Kidney glomerular epithelial cell (primary cell): ENCODE measurements around the gene TEK.
A peak's percentile ranks its signal among the peaks of the same experiment; 100 is the strongest.

Experiments used
- DNase-seq: peaks from one replicate; lab custom pipeline; 2025; lab: John Stamatoyannopoulos, UW

Gene TEK

DNA sequence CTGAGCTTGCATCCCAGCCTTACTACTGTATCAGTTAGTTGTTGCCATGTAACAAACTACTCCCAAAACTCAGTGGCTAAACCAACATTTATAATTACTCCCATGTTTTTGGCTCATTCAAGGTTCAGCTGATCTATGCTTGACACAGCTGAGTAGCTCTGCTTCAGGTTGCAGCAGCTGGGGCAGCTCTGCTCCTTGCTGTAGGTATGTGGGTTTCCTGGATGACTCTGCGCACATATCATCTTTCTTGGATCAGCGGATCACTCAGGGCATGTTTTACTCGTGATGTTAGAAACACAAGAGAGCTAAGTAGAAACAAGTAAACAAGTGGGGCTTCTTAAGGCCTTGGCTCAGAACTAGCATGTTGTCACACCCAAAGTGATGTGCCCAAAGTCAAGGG lies 15.1 kb downstream of the TEK start:
- no peak for DNase-seq

GRCh38 chr9:27125030-27125429 lies 16.0 kb downstream of the TEK start:
- DNase-seq = peak; percentile 74

DNA sequence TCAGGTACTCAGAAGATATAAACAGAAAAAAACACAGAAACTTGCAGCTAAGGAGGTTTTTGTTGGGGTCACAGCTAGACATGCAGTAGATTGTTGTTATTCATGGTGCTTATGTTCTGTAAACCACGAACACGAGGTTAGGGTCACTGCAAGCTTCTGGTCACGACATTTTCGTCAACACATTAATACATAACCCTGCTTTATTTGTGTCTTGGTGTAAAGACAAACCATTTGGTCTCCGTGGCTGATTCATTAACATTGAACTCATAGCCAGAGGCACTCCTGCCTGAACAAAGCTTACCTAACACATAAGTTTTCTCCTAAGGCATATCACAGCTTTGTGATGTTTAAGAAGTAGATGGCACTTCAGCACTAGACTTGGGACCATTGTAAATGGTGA lies 16.9 kb downstream of the TEK start:
- no peak for DNase-seq

- DNase-seq = no peak
Observed at GRCh38 chr9:27126670-27127069, 17.6 kb downstream of the TEK start.

DNA sequence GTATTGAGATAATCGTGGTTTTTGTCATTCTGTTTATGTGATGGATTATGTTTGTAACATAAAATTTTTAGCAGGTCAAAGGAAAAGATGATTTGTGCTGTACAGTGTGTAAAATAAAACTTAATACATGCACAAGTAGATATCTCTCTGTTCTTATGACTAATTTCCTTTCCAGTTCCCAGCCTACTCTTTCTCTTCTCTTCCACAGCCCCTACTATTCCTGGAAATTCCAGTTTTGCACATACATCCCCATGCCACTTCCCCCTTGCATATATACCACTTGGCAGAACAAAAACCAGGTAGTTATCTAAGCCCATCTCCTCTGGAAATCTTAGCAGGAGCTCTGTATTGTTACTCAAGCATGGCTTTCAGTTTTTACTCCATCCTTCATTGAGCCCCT lies 20.2 kb downstream of the TEK start:
- no peak for DNase-seq

DNA sequence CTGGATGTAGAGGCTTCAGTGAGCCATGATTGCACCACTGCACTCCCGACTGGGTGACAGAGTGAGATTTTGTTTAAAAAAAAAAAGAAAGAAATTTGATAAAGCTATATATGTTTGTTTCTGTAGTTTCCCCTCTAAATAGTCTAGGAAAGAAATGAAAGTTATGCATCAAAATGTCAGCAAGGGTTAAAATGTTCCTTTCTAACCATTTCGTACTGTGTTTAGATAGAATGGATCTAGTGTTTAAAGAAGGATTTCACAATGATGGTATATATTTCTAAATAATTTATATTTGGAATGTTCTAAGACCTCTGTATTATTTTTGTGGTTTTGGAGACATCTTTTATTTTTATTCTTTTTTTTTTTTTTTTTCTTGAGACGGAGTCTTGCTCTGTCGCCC lies 22.7 kb downstream of the TEK start:
- DNase-seq = no peak

DNA sequence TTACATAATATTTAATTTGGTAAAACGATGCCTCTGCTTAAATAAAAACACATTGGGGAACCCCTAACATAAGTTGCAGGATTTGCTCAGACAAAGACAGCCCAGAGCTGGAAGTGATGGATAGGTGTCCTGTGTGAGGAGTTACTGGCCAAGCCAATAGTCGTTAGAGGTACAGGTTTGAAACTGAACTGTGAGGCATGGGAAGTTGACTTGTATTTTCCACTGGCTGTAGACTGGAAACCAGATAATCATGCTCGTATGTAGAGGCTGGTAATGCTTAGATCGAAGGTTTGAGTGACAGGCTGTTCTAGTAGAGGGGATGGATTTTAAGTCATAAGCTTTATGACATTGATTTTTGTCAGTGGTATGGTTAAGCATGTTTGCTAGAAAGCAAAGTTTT lies 24.8 kb downstream of the TEK start:
- DNase-seq = no peak

DNA sequence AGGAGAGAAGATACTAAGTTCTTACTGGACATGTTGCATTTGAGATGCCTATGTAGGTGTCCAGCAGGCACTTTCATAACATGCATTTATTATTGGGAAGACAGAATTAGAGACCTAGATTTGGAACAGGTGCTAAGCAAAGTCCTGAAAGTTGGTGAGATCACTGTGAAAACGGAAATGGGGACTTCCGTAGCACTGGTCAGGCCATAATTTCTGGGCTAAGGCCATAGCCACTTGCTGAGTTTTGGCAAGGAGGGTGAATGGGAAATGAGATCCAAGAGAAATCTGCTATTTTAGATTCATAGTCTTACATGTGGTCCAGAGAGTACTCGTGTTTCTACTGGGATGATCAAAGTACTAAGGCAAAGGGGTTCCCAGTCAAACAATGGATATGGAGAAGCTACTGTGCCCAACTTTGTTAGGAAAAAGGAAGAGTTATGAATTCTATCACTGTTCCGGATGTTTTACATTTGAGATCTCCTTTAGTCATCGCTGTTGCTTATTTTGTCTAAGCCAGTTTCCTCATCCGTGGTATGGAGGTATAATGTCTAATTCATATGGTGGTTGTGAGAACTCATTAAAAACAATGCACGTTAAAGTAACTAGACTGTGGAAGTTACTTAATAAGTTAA lies 33.4 kb downstream of the TEK start:
- no peak for DNase-seq

GRCh38 chr9:27145143-27145542 lies 36.1 kb downstream of the TEK start:
- DNase-seq = no peak

DNA sequence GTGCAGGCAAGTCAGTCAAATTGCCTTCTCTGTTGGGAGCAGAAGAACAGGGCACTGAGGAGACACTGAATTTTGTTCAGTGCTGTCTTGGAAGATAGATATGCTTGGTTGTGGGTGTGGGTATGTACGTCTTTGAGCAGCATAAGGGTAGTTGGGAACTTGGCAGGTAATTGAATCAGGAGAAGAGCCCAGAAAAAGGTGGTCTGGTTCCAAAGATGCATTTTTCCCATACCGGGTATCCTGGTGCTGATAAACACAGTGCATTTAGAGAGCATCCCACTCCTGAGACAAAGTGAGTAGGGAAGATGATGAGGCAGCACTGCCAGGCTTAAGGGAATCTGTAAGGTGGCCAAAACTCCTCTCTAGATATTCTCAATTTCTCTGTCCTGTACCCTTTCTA lies 40.6 kb downstream of the TEK start:
- DNase-seq = no peak

DNA sequence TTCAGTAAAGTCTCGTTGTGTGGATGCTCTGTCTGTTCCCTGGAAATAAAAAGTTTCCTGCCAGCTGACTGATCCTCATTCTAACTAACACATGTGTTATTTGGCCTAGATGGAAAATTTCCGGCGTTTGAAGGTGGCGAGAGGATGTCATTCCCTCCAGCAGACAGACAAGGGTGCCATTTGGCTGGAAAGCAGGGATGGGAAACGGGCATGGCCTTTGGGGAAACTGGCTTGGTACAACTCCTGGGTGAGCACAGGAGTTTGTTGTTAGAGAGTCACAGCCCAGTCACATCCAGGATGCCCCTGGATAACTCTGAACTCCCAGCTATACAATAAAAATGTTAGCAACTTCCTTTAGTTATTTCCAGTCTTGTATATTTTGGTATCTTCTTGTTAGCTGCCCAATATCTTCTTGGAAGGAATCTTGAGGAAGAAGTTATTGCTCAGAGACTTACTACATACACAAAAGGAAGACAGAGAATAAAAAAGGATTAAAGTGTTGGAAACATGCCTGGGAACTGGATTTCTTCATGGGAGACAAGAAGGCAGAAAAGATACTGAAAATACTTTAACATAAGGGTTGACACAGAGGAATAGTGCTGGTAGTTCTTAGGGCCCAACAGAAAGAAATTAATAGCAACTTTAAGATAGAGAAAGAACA lies 41.9 kb downstream of the TEK start:
- DNase-seq = no peak

GRCh38 chr9:27151693-27152404 lies 42.8 kb downstream of the TEK start:
- peak; percentile 53 for DNase-seq

- no peak for DNase-seq
Observed at GRCh38 chr9:27152405-27152718, 43.3 kb downstream of the TEK start.

DNA sequence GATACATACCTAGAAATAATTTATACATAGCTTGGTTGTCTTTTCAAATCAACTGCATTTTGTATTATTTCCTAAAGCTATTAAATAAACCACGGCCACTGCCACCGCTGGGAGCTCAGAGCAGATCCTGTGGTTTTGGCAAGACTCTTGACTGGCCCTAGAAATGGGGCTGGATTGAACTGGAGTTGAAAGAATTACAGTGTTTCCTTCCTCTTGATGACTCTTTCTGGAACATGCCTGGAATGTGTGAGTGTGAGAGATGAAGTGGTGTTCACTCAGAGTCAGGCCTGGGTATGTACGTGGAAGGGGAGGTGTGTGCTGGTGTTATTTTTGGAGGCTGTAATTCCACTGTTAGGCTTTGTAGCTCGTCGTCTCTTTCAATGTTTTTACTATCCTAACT lies 45.9 kb downstream of the TEK start:
- DNase-seq = peak; percentile 73

DNA sequence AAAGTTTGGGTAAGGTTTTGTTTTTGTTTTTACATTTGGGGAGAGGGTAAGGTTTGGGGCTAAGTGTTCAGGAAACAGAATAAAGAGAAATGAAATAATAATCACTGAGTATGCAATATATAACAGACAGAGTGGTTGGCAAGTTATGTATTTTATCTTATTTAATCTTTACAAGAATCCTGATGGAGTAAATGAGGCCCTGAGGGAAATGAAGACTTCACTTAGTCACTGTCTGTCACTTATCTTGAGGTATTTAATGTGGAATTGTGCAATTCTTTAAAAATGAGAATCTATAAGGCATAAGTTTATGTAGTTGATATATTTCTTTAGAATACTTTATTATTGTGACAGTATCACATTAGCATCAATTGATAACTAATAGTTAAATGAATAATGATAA lies 48.1 kb downstream of the TEK start:
- DNase-seq = no peak

DNA sequence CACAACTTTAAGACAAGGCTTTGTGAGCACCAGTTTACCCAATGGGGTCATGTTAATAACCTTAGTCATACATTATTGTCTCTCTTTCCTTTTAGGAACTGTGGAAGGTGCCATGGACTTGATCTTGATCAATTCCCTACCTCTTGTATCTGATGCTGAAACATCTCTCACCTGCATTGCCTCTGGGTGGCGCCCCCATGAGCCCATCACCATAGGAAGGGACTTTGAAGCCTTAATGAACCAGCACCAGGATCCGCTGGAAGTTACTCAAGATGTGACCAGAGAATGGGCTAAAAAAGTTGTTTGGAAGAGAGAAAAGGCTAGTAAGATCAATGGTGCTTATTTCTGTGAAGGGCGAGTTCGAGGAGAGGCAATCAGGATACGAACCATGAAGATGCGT lies 48.7 kb downstream of the TEK start:
- DNase-seq = no peak

- DNase-seq = no peak
Observed at GRCh38 chr9:27160636-27161035, 51.6 kb downstream of the TEK start.

DNA sequence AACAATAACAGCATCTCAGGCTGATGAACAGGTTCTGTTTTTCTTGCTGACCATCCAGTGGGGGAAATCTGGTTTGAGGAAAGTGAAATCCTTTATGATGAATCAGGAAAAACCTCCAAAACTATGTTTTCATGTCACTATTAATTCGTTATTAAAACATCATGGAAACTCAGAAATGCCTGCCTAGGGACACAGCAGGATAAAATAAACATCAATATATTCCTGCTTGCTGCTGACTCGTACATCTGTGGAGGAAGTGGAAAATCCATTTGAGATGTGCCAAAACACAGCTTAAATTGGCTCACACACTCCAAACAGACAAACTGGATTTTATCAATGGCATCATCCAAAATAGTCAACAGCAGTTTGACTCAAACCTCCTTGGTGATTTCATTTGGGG lies 53.0 kb downstream of the TEK start:
- no peak for DNase-seq

GRCh38 chr9:27165068-27165467 lies 56.0 kb downstream of the TEK start:
- no peak for DNase-seq

DNA sequence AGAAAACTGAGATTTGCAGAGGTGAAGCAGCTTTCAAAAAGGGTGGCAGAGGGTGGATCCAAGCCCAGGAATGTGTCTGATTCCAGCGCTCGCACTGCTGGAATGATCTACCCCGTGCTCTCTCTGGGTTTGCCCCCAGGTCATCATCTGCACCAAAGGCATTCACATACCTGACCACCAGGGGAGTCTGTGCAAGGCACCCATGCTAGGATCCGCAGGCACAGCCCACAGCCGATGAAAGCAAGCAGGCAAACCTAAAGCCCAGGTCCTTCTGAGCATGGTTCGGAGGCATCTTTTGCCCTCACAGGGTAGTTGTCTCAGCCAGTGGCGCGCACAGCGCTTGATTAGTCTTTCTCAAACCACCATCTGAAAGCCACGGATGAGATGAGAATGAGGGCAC lies 56.6 kb downstream of the TEK start:
- DNase-seq = no peak

- no peak for DNase-seq
Observed at GRCh38 chr9:27168496-27168895, 59.5 kb downstream of the TEK start.

DNA sequence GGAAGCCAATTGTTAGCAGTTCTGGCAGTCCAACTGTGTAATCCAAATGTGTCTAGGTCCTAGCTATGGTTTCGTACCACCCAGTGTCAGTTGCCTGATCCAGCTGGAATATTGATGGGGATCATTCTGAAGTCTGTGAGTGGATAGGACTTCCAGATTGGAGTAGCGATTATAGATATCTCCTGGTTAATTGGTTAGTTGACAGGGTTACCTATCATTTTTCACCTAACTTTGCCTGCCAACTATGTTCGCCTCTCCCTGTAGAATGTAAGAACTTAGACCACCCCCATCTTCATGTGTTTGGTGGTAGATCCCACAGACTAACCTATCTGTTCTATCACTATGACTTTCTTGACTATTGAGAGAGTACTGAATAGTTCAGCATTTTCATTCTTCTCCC lies 59.9 kb downstream of the TEK start:
- DNase-seq = no peak

DNA sequence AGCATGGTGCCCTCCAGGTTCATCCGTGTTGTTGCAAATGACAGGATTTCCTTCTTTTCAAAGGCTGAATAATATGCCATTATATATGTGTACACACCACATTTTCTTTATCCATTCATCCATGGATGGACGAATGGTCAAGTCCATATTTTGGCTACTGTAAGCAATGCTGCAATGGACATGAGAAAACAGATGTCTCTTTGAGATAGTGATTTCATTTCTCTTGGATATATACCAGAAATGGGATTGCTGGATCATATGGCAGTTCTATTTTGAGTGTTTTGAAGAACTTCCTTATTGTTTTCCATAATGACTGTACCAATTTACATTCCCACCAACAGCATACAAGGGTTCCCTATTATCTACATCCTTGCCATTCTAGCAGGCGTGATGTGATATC lies 67.9 kb downstream of the TEK start:
- no peak for DNase-seq
